Sigmoid colon (tissue), 4 donors: ENCODE results near the gene RETREG1.

Experiments
- EP300 ChIP-seq, 4 donors: sonication (generic); formaldehyde crosslinking; IDR thresholded peaks; one replicate each; pipeline ENCODE4 v1.6.1; 2017; ENCODE audit warnings: antibody characterized with exemption in 4 of 4
- POLR2A ChIP-seq, 2 donors: fragments of 450-650 bp; IDR thresholded peaks; one replicate each; pipeline ENCODE4 v1.6.1; 2016; ENCODE audit warnings: antibody characterized with exemption in 2 of 2, mild to moderate bottlenecking in 2 of 2, moderate library complexity in 2 of 2
- POLR2AphosphoS5 ChIP-seq, 4 donors: sonication (generic); formaldehyde crosslinking; IDR thresholded peaks; one replicate each; pipeline ENCODE4 v1.6.1; 2017; ENCODE audit warnings: antibody characterized with exemption in 4 of 4
- TF ChIP-seq, protein P1 (sequence below), 4 experiments: fragments of 450-650 bp in 3 of 4; fragments of 200-600 bp in 1 of 4; IDR thresholded peaks; one replicate each; pipeline ENCODE4 v1.5.1; 2016 to 2019; ENCODE audit warnings: antibody characterized with exemption in 4 of 4, mild to moderate bottlenecking in 3 of 4, moderate library complexity in 2 of 4

DNA sequence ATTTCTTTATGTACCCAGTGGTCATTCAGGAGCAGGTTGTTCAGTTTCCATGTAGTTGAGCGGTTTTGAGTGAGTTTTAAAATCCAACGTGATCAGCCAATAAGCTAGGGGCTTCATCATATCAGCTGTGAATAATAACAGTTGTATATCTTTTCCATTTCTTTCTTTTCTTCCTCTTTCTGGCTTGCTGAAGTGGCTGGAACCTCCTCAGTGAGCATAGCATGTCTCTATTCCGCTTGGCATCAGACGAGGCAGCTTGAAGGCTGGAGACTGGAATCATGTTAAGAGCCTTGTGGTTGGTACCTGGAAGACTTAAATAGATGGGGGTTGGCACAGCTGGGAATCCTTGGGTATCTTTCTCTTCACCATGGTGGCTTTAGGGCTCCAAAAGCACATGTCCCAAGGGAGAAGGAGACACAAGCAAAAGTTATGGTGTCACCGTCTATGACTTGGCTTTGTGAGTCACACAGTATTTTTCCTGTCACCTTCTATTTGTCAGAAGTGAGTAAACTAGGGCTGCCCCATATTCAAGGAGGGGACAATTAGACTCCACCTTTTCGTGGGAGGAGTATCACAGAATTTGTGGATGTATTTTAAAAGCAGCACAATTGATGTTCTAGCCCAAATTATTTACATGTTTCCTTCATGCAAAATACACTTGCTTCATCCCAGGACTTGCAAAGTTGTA, 38.0 kb upstream of the RETREG1 start:
- TF ChIP-seq, protein P1, sequence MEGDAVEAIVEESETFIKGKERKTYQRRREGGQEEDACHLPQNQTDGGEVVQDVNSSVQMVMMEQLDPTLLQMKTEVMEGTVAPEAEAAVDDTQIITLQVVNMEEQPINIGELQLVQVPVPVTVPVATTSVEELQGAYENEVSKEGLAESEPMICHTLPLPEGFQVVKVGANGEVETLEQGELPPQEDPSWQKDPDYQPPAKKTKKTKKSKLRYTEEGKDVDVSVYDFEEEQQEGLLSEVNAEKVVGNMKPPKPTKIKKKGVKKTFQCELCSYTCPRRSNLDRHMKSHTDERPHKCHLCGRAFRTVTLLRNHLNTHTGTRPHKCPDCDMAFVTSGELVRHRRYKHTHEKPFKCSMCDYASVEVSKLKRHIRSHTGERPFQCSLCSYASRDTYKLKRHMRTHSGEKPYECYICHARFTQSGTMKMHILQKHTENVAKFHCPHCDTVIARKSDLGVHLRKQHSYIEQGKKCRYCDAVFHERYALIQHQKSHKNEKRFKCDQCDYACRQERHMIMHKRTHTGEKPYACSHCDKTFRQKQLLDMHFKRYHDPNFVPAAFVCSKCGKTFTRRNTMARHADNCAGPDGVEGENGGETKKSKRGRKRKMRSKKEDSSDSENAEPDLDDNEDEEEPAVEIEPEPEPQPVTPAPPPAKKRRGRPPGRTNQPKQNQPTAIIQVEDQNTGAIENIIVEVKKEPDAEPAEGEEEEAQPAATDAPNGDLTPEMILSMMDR (IDR thresholded peaks at IDR 0.05) = no peak
- TF ChIP-seq POLR2A (IDR thresholded peaks at IDR 0.05) (no peak), EP300 (IDR thresholded peaks at IDR 0.05) (no peak), POLR2AphosphoS5 (IDR thresholded peaks at IDR 0.05) (no peak)
